Cardiac muscle cell (in vitro differentiated cells and primary cell): ENCODE results near the gene HNRNPC. TPM values are rescaled to one million over a fixed set of nuclear protein-coding genes. Genes with fewer than 3 reads are reported as not detected.

Experiments used
- DNase-seq, 2 donors: peaks; one replicate each; pipeline versions ENCODE4 v3.0.0 to v3.0.0-alpha.2; 2010 to 2017; ENCODE audit warnings: low read depth in 1 of 2, low spot score in 1 of 2
- H3K27ac ChIP-seq: fragments of 200-600 bp; sonication (generic); 2 replicates; pipeline ENCODE4 v1.5.1; 2016
- H3K27me3 ChIP-seq: fragments of 200-600 bp; sonication (generic); 2 replicates; pipeline ENCODE4 v1.6.0; 2016; ENCODE audit warnings: control low read depth
- H3K36me3 ChIP-seq: fragments of 200-600 bp; sonication (generic); 2 replicates; pipeline ENCODE4 v1.5.1; 2016; ENCODE audit warnings: control low read depth
- H3K4me1 ChIP-seq: fragments of 200-600 bp; sonication (generic); 2 replicates; pipeline ENCODE4 v1.8.1; 2017; ENCODE audit warnings: low read depth, mild to moderate bottlenecking, mixed run types
- H3K4me3 ChIP-seq: fragments of 200-600 bp; sonication (generic); 2 replicates; pipeline ENCODE4 v1.5.1; 2016; ENCODE audit warnings: mild to moderate bottlenecking
- H3K9me3 ChIP-seq: fragments of 200-600 bp; sonication (generic); 2 replicates; pipeline ENCODE4 v1.5.1; 2017; ENCODE audit warnings: low read depth, mild to moderate bottlenecking, control low read depth
- CTCF ChIP-seq: IDR thresholded peaks from 2 replicates; pipeline ENCODE4 v1.5.1; 2012; ENCODE audit warnings: low read depth, mild to moderate bottlenecking, low read length
- polyA plus RNA-seq: library from polyadenylated mRNA; unstranded; fragments of >200 nt; fragmentation: Nextera tagmentation; extraction: Ambion mirVana; gene quantifications from 2 replicates; pipeline ENCODE4 v1.2.1, GENCODE V29; 2016
- total RNA-seq: library from RNA; depleted of rRNA; stranded (reverse); fragments of >200 nt; gene quantifications from 2 replicates; pipeline ENCODE4 v1.2.3, GENCODE V29; 2016

Gene HNRNPC
- total and polyA plus RNA-seq, 2 experiments from 2014 or later = 650 to 928 TPM

GRCh38 chr14:21192875-21193535 lies 76.2 kb downstream of the HNRNPC start:
- no peak for DNase-seq
- no peaks in the 10 kb centered on the region for H3K36me3 ChIP-seq
- TF ChIP-seq CTCF = no peak
- H3K27me3 ChIP-seq = no peaks in the 10 kb centered on the region
- no peak overlapping the region for H3K4me3 ChIP-seq
- no peak overlapping the region for H3K27ac ChIP-seq
- no peaks in the 10 kb centered on the region for H3K4me1 ChIP-seq
- no peaks in the 10 kb centered on the region for H3K9me3 ChIP-seq

- no peaks in the 10 kb centered on the region for H3K4me1 ChIP-seq
- H3K27me3 ChIP-seq = no peaks in the 10 kb centered on the region
- no peaks in the 10 kb centered on the region for H3K9me3 ChIP-seq
- TF ChIP-seq CTCF = no peak
- no peaks in the 10 kb centered on the region for H3K36me3 ChIP-seq
- no peak for DNase-seq
- no peak overlapping the region for H3K4me3 ChIP-seq
- H3K27ac ChIP-seq = no peak overlapping the region
Observed at GRCh38 chr14:21192447-21192822, 76.8 kb downstream of the HNRNPC start.

GRCh38 chr14:21191809-21192446 lies 77.3 kb downstream of the HNRNPC start:
- no peak for TF ChIP-seq CTCF
- Histone ChIP-seq H3K9me3 (no peaks in the 10 kb centered on the region), H3K4me3 (no peak overlapping the region), H3K36me3 (no peaks in the 10 kb centered on the region), H3K27ac (no peak overlapping the region), H3K4me1 (no peaks in the 10 kb centered on the region), H3K27me3 (no peaks in the 10 kb centered on the region)
- DNase-seq = peak; percentile 56 to 82

- Histone ChIP-seq H3K9me3 (no peaks in the 10 kb centered on the region), H3K4me1 (no peaks in the 10 kb centered on the region), H3K27ac (no peak overlapping the region), H3K4me3 (no peak overlapping the region), H3K27me3 (no peaks in the 10 kb centered on the region), H3K36me3 (no peaks in the 10 kb centered on the region)
- TF ChIP-seq CTCF = no peak
- no peak for DNase-seq
Observed at GRCh38 chr14:21191261-21191808, 77.9 kb downstream of the HNRNPC start.

GRCh38 chr14:21185491-21185890 lies 83.8 kb downstream of the HNRNPC start:
- Histone ChIP-seq H3K36me3 (no peaks in the 10 kb centered on the region), H3K9me3 (no peaks in the 10 kb centered on the region), H3K4me1 (no peaks in the 10 kb centered on the region), H3K4me3 (no peak overlapping the region), H3K27me3 (no peaks in the 10 kb centered on the region), H3K27ac (no peak overlapping the region)
- DNase-seq = peak in 1 of 2 donors; percentile 78
- TF ChIP-seq CTCF = no peak
